K562 (cell line): ENCODE data around the gene HMSD. TPM values are rescaled to one million over a fixed set of nuclear protein-coding genes. Genes with fewer than 3 reads are reported as not detected.
A peak's percentile ranks its signal among the peaks of the same experiment; 100 is the strongest.

Experiments used
- CBX1 ChIP-seq: sonication (generic); IDR thresholded peaks from 2 replicates; pipeline ENCODE4 v1.6.1; 2016; ENCODE audit warnings: antibody characterized with exemption, low read depth, mild to moderate bottlenecking
- DACH1 ChIP-seq: fragments of 450-650 bp; IDR thresholded peaks from 2 replicates; pipeline ENCODE4 v1.6.1; 2018; ENCODE audit not compliant: partially characterized antibody
- GABPB1 ChIP-seq: sonication (generic); formaldehyde crosslinking; IDR thresholded peaks from 2 replicates; pipeline ENCODE4 v1.8.0; 2022; ENCODE audit warnings: mild to moderate bottlenecking, missing genetic modification reagents
- HEY1 ChIP-seq: fragments of 250-450 bp; sonication (Bioruptor Pico); IDR thresholded peaks from 2 replicates; pipeline ENCODE4 v1.5.0; 2020; ENCODE audit warnings: mild to moderate bottlenecking, moderate library complexity, borderline replicate concordance
- KLF16 ChIP-seq: IDR thresholded peaks from 2 replicates; pipeline ENCODE4 v1.6.1; 2016; ENCODE audit warnings: antibody characterized with exemption
- MAFF ChIP-seq: IDR thresholded peaks from 2 replicates; pipeline ENCODE4 v1.6.1; 2012; ENCODE audit warnings: low read length, improper control_type of control experiment
- MAZ ChIP-seq, 2 experiments: fragments of 450-650 bp in 1 of 2; sonication (generic) in 1 of 2; formaldehyde crosslinking; IDR thresholded peaks in 1 of 2; conservative IDR thresholded peaks in 1 of 2; 2 replicates each; pipeline versions ENCODE4 v1.4.0 to v1.5.0; 2020; ENCODE audit warnings: mild to moderate bottlenecking in 1 of 2, missing genetic modification reagents in 1 of 2
- MYBL2 ChIP-seq, 2 experiments: fragments of 450-650 bp in 1 of 2; sonication (generic) in 1 of 2; formaldehyde crosslinking in 1 of 2; IDR thresholded peaks; 2 replicates each; pipeline versions ENCODE4 v1.6.1 to v1.8.1; 2017 to 2022; ENCODE audit warnings: borderline replicate concordance in 1 of 2, inconsistent platforms in 1 of 2, low read depth in 1 of 2, mild to moderate bottlenecking in 1 of 2, missing genetic modification reagents in 1 of 2, moderate library complexity in 1 of 2
- NCOA1 ChIP-seq: fragments of 450-650 bp; IDR thresholded peaks from 2 replicates; pipeline ENCODE4 v1.6.1; 2016; ENCODE audit warnings: low read depth
- NR2C2 ChIP-seq, 2 experiments: fragments of 200-800 bp in 1 of 2; sonication (Bioruptor generic) in 1 of 2; sonication (generic) in 1 of 2; formaldehyde crosslinking in 1 of 2; IDR thresholded peaks; 2 replicates each; pipeline versions ENCODE4 v1.6.1 to v1.8.0; 2016 to 2022; ENCODE audit warnings: mild to moderate bottlenecking in 1 of 2, missing compliant biosample characterization in 1 of 2, missing genetic modification characterization in 1 of 2, missing genetic modification reagents in 1 of 2
- RBFOX2 ChIP-seq: fragments of 200-400 bp; formaldehyde crosslinking; IDR thresholded peaks from 2 replicates; pipeline ENCODE4 v1.6.1; 2017; ENCODE audit warnings: low read depth, mild to moderate bottlenecking, low read length, moderate library complexity
- TEAD1 ChIP-seq, 2 experiments: fragments of 450-650 bp in 1 of 2; sonication (generic) in 1 of 2; formaldehyde crosslinking; IDR thresholded peaks; 2 replicates each; pipeline versions ENCODE4 v1.4.0 to v1.8.0; 2020 to 2022; ENCODE audit warnings: mild to moderate bottlenecking in 2 of 2, missing genetic modification reagents in 1 of 2
- ZNF239 ChIP-seq: fragments of 250-450 bp; sonication (Bioruptor Pico); IDR thresholded peaks from 2 replicates; pipeline ENCODE4 v1.4.0; 2020; ENCODE audit warnings: mild to moderate bottlenecking
- ZNF354B ChIP-seq: fragments of 250-450 bp; sonication (Bioruptor Pico); IDR thresholded peaks from 2 replicates; pipeline ENCODE4 v1.4.0; 2020
- polyA plus RNA-seq, 8 experiments: library from polyadenylated mRNA; depleted of rRNA in 4 of 8; stranded (reverse) in 5 of 8; unstranded in 3 of 8; fragments of >200 nt; fragmentation: Nextera tagmentation in 2 of 8; fragmentation: Illumina TruSeq in 1 of 8; extraction: Ambion mirVana in 2 of 8; extraction: Trizol in 1 of 8; gene quantifications; 2 replicates each; pipeline versions ENCODE4 v1.2.1 to v1.2.3, GENCODE V29; 2011 to 2014; ENCODE audit warnings: inconsistent platforms in 1 of 8, missing spikeins in 1 of 8
- total RNA-seq, 7 experiments: library from RNA; depleted of rRNA in 6 of 7; stranded (reverse); fragments of >200 nt in 6 of 7; fragmentation: Illumina TruSeq in 2 of 7; extraction: Trizol in 2 of 7; gene quantifications; 2 replicates each; pipeline versions ENCODE4 v1.2.1 to v1.2.3, GENCODE V29; 2011 to 2021; ENCODE audit warnings: low replicate concordance in 1 of 7
- TF ChIP-seq, protein P1 (sequence below), 2 experiments: fragments of 450-650 bp in 1 of 2; sonication (generic) in 1 of 2; formaldehyde crosslinking in 1 of 2; IDR thresholded peaks; 2 replicates each; pipeline versions ENCODE4 v1.7.1 to v1.9.0; 2016 to 2022; ENCODE audit warnings: inconsistent platforms in 1 of 2, mild to moderate bottlenecking in 1 of 2, missing genetic modification reagents in 1 of 2
- TF ChIP-seq, protein P2 (sequence below): fragments of 450-650 bp; IDR thresholded peaks from 2 replicates; pipeline ENCODE4 v1.6.1; 2016; ENCODE audit warnings: low read depth, mild to moderate bottlenecking, moderate library complexity

HMSD gene
- total and polyA plus RNA-seq, 9 of the 15 experiments (the other 6 are each of a cell fraction or from before 2014, with no cell fraction given) = 0.18 to 0.39 (median 0.33) TPM; not detected in 6

DNA sequence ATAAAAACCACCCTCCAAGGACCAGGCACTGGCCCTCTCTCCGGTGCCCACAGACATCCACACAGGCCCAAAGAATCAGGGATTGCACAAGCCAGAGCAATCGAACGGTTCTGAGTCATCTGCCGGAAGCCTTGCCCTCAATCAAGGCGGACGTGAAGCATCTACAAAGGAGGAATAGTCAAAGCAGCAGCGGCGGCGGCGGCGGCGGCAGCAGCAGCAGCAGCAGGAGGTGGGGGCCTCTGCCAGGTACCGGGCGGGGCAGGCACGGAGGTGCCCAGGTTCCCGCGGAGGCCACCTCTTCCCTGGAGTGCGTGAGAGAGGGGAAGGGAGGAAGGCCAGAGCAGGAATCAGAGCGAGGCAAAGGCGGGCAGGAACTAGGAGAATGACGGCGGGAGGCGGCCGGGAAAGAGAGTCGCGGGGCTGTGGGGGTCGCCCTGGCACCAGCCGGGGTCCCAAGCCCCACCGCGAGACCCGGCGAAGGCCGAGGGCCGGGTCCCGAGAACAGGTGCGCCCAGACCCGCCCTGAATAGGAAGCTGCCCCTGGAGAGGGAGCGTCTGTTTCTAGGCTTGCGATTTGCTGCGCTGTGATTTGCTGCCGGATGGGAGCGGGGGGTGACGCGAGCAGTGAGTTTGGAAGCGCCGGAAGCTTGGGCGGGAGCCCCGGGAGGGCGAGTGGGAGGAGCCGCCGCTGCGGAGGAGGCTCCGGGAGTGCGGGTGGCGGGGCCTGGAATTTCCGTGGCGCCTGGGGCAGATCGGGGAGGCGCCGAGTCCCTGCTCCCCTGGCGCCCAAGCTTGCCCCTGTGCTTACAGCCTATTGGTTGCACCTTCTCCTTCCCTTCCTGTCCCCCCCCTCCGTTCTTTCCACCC is 21.1 kb downstream of the HMSD start, which contains the start of gene SERPINB8 (continued):
- TF ChIP-seq, protein P1, sequence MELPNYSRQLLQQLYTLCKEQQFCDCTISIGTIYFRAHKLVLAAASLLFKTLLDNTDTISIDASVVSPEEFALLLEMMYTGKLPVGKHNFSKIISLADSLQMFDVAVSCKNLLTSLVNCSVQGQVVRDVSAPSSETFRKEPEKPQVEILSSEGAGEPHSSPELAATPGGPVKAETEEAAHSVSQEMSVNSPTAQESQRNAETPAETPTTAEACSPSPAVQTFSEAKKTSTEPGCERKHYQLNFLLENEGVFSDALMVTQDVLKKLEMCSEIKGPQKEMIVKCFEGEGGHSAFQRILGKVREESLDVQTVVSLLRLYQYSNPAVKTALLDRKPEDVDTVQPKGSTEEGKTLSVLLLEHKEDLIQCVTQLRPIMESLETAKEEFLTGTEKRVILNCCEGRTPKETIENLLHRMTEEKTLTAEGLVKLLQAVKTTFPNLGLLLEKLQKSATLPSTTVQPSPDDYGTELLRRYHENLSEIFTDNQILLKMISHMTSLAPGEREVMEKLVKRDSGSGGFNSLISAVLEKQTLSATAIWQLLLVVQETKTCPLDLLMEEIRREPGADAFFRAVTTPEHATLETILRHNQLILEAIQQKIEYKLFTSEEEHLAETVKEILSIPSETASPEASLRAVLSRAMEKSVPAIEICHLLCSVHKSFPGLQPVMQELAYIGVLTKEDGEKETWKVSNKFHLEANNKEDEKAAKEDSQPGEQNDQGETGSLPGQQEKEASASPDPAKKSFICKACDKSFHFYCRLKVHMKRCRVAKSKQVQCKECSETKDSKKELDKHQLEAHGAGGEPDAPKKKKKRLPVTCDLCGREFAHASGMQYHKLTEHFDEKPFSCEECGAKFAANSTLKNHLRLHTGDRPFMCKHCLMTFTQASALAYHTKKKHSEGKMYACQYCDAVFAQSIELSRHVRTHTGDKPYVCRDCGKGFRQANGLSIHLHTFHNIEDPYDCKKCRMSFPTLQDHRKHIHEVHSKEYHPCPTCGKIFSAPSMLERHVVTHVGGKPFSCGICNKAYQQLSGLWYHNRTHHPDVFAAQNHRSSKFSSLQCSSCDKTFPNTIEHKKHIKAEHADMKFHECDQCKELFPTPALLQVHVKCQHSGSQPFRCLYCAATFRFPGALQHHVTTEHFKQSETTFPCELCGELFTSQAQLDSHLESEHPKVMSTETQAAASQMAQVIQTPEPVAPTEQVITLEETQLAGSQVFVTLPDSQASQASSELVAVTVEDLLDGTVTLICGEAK (IDR thresholded peaks at IDR 0.05) = no peak
- TF ChIP-seq, protein P1 (CRISPR knock-in tag; IDR thresholded peaks at IDR 0.05) = no peak
- TF ChIP-seq TEAD1 (CRISPR knock-in tag; IDR thresholded peaks at IDR 0.05) (no peak), MAFF (no peak), DACH1 (no peak), ZNF354B (CRISPR knock-in tag) (no peak), KLF16 (no peak), NCOA1 (no peak), CBX1 (no peak), MYBL2 (IDR thresholded peaks at IDR 0.05; ENCODE audit: low read depth) (no peak), MYBL2 (CRISPR knock-in tag; IDR thresholded peaks at IDR 0.05; ENCODE audit: borderline replicate concordance) (no peak), NR2C2 (CRISPR knock-in tag; IDR thresholded peaks at IDR 0.05) (no peak), NR2C2 (tag; IDR thresholded peaks at IDR 0.05) (peak; percentile 25; the same call in 1 of the 2 replicates), RBFOX2 (peak; percentile 64), GABPB1 (CRISPR knock-in tag) (no peak), HEY1 (CRISPR knock-in tag) (no peak), MAZ (CRISPR knock-in tag; conservative IDR thresholded peaks at IDR 0.05 in 1 of 2, IDR thresholded peaks at IDR 0.05 in 1 of 2) (0 out of 4 replicates have a peak, but pooled peaks of 1 of the 2 experiments have one; percentile 23), ZNF239 (CRISPR knock-in tag) (no peak)
- TF ChIP-seq, protein P2, sequence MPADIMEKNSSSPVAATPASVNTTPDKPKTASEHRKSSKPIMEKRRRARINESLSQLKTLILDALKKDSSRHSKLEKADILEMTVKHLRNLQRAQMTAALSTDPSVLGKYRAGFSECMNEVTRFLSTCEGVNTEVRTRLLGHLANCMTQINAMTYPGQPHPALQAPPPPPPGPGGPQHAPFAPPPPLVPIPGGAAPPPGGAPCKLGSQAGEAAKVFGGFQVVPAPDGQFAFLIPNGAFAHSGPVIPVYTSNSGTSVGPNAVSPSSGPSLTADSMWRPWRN = no peak
